OCI-LY7 (cell line): ENCODE results near the gene MAS1. TPM values are rescaled to one million over a fixed set of nuclear protein-coding genes. Genes with fewer than 3 reads are reported as not detected.

Experiments
- BruUV-seq: library from RNA; stranded (reverse); fragments of 400-500 nt; replicated peaks from 2 replicates; lab custom pipeline; 2021; lab: Mats Ljungman, UMichigan
- CTCF ChIA-PET: fragments of 300-600 bp; sonication (Branson Sonifier 250); formaldehyde crosslinking; loops from one replicate; lab custom pipeline; 2022; ENCODE audit warnings: antibody characterized with exemption; ENCODE audit not compliant: unreplicated experiment; lab: Charles Lee
- POLR2A ChIA-PET: fragments of 300-600 bp; sonication (Branson Sonifier 250); formaldehyde crosslinking; loops from one replicate; lab custom pipeline; 2022; ENCODE audit warnings: antibody characterized with exemption; lab: Charles Lee
- DNase-seq: peaks from one replicate; pipeline ENCODE4 v3.0.0-alpha.2; 2015; ENCODE audit warnings: low spot score
- H2AFZ ChIP-seq: fragments of 200-600 bp; sonication (generic), shearing (Covaris generic); 2 replicates; pipeline ENCODE4 v1.6.1; 2014; ENCODE audit warnings: mild to moderate bottlenecking, antibody characterized with exemption, low read length, moderate library complexity
- H3K27ac ChIP-seq: fragments of 200-600 bp; sonication (generic); 2 replicates; pipeline ENCODE4 v1.5.1; 2014; ENCODE audit warnings: mixed run types, low read depth, mild to moderate bottlenecking, moderate library complexity, low read length, inconsistent platforms; ENCODE audit not compliant: poor library complexity, severe bottlenecking
- H3K36me3 ChIP-seq: fragments of 200-600 bp; sonication (generic); 2 replicates; pipeline ENCODE4 v1.6.1; 2014; ENCODE audit warnings: mild to moderate bottlenecking, antibody characterized with exemption, low read length, moderate library complexity, mixed read lengths; ENCODE audit not compliant: insufficient read depth
- H3K4me1 ChIP-seq: fragments of 200-600 bp; sonication (generic); 2 replicates; pipeline ENCODE4 v1.5.1; 2014; ENCODE audit warnings: mild to moderate bottlenecking, low read length; ENCODE audit not compliant: insufficient read depth, poor library complexity, severe bottlenecking
- H3K4me2 ChIP-seq: fragments of 200-600 bp; sonication (generic); 2 replicates; pipeline ENCODE4 v1.6.1; 2014; ENCODE audit warnings: mild to moderate bottlenecking, low read length
- H3K4me3 ChIP-seq: fragments of 200-600 bp; sonication (generic); 2 replicates; pipeline ENCODE4 v1.5.1; 2014; ENCODE audit warnings: mild to moderate bottlenecking, low read depth, low read length; ENCODE audit not compliant: poor library complexity, severe bottlenecking
- H3K79me2 ChIP-seq: fragments of 200-600 bp; sonication (generic); 2 replicates; pipeline ENCODE4 v1.6.1; 2016; ENCODE audit warnings: low read depth, mild to moderate bottlenecking, low read length, moderate library complexity, mixed read lengths; ENCODE audit not compliant: insufficient read depth
- H3K9me2 ChIP-seq: fragments of 200-600 bp; sonication (generic); 2 replicates; pipeline ENCODE4 v1.6.1; 2016; ENCODE audit warnings: mild to moderate bottlenecking, low read length, mixed read lengths; ENCODE audit not compliant: insufficient read depth
- H3K9me3 ChIP-seq: fragments of 200-600 bp; sonication (generic); 2 replicates; pipeline ENCODE4 v1.6.1; 2014; ENCODE audit warnings: mild to moderate bottlenecking, mixed run types, low read length, mixed read lengths
- H4K20me1 ChIP-seq: fragments of 200-600 bp; sonication (generic); 2 replicates; pipeline ENCODE4 v1.6.1; 2014; ENCODE audit warnings: mild to moderate bottlenecking, antibody characterized with exemption, low read length, moderate library complexity, mixed read lengths; ENCODE audit not compliant: insufficient read depth
- EZH2phosphoT487 ChIP-seq: fragments of 200-600 bp; sonication (generic); IDR thresholded peaks from 2 replicates; pipeline ENCODE4 v1.6.1; 2018; ENCODE audit warnings: low read depth, borderline replicate concordance, mild to moderate bottlenecking, mixed run types, antibody characterized with exemption, low read length, moderate library complexity, mixed read lengths
- intact Hi-C: fragments of 100-400 bp; cut with micrococcal nuclease; formaldehyde crosslinking; loops from one replicate; pipeline ENCODE4 v1.10.0; 2022; ENCODE audit not compliant: unreplicated experiment
- total RNA-seq, 2 experiments: library from RNA; depleted of rRNA in 1 of 2; stranded (reverse); fragments of >200 nt in 1 of 2; shearing (Covaris generic) in 1 of 2; gene quantifications; 2 replicates each; pipeline ENCODE4 v1.2.3, GENCODE V29; 2014 to 2022
- TF ChIP-seq, protein P1 (sequence below): fragments of 200-600 bp; sonication (generic); conservative IDR thresholded peaks from 2 replicates; pipeline ENCODE4 v1.5.1; 2014; ENCODE audit warnings: mild to moderate bottlenecking, antibody characterized with exemption, low read length, moderate library complexity, mixed read lengths

Gene MAS1
- total RNA-seq, 2 experiments from 2014 or later: under 0.01 TPM; not detected in 1

DNA sequence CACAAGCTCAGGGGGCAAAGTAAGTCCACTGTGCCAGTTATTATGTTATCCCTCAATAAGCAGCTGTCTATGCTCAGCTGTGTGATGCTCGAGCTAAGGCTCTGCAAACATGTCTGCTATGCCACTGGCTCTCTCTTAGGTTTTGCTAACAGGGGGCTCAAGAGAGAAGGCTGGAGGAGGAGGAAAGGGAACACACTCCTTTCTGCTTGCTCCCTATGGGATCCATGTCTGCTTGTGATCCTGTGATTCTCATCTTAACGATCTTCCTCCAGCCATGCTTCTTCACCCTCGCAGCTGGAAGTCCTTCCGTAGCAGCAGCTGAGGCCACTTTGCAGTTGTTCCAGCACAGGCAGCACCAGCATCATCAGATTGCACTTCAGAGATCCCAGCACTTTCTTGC, 41.1 kb downstream of the MAS1 start:
- no peaks in the 10 kb centered on the region for H3K4me1 ChIP-seq
- no peak overlapping the region for H3K4me2 ChIP-seq
- H3K36me3 ChIP-seq: no peaks in the 10 kb centered on the region
- DNase-seq: no peak
- H3K27ac ChIP-seq: no peak overlapping the region
- no peaks in the 10 kb centered on the region for H4K20me1 ChIP-seq
- TF ChIP-seq, protein P1, sequence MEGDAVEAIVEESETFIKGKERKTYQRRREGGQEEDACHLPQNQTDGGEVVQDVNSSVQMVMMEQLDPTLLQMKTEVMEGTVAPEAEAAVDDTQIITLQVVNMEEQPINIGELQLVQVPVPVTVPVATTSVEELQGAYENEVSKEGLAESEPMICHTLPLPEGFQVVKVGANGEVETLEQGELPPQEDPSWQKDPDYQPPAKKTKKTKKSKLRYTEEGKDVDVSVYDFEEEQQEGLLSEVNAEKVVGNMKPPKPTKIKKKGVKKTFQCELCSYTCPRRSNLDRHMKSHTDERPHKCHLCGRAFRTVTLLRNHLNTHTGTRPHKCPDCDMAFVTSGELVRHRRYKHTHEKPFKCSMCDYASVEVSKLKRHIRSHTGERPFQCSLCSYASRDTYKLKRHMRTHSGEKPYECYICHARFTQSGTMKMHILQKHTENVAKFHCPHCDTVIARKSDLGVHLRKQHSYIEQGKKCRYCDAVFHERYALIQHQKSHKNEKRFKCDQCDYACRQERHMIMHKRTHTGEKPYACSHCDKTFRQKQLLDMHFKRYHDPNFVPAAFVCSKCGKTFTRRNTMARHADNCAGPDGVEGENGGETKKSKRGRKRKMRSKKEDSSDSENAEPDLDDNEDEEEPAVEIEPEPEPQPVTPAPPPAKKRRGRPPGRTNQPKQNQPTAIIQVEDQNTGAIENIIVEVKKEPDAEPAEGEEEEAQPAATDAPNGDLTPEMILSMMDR: no peak
- no peak for TF ChIP-seq EZH2phosphoT487
- no TSS peak for BruUV-seq
- H2AFZ ChIP-seq: no peak overlapping the region
- H3K9me2 ChIP-seq: no peaks in the 10 kb centered on the region
- no peak overlapping the region for H3K4me3 ChIP-seq
- ChIA-PET POLR2A (no interaction called here), CTCF (interaction anchor here (1.0 kb wide), 1 partner anchor 438 kb away, joined by 3 read pairs; no protein-coding TSS in a partner anchor)
- peaks cover 7% of the 10 kb centered on the region; the same call in 1 of the 2 replicates for H3K9me3 ChIP-seq
- no peaks in the 10 kb centered on the region for H3K79me2 ChIP-seq
- intact Hi-C loops: no loop called here

DNA sequence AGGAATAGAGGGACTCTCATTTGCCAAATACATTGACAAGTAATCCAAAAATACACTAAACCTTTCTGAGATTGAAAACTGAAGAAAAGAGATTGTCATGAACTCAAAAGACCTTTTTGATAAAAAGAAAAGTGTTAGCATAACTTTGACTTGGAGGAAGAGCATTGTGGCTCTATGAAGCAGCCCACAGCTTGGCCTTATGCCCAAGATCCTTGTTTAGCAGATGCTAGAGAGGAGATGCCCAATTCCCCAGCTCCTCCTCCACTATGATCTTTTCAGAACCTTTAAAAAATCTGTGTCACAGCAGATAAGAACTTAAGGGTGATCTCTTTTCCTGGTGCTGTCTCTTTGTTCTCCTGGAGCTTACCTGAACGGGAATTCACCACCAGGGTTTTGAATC, 42.3 kb downstream of the MAS1 start:
- Histone ChIP-seq H3K4me3 (no peak overlapping the region), H3K79me2 (no peaks in the 10 kb centered on the region), H4K20me1 (no peaks in the 10 kb centered on the region), H3K9me2 (no peaks in the 10 kb centered on the region), H3K9me3 (peaks cover 7% of the 10 kb centered on the region; the same call in 1 of the 2 replicates), H2AFZ (no peak overlapping the region), H3K4me1 (no peaks in the 10 kb centered on the region), H3K27ac (no peak overlapping the region), H3K4me2 (no peak overlapping the region), H3K36me3 (no peaks in the 10 kb centered on the region)
- CTCF ChIA-PET: no interaction called here
- DNase-seq: no peak
- no peak for TF ChIP-seq EZH2phosphoT487
- TF ChIP-seq, protein P1: no peak
- intact Hi-C loops: no loop called here
- POLR2A ChIA-PET: interaction anchor here (0.5 to 1.0 kb wide), 2 partner anchors 18 to 249 kb away, joined by 3 to 5 read pairs; no protein-coding TSS in a partner anchor
- BruUV-seq: no TSS peak

DNA sequence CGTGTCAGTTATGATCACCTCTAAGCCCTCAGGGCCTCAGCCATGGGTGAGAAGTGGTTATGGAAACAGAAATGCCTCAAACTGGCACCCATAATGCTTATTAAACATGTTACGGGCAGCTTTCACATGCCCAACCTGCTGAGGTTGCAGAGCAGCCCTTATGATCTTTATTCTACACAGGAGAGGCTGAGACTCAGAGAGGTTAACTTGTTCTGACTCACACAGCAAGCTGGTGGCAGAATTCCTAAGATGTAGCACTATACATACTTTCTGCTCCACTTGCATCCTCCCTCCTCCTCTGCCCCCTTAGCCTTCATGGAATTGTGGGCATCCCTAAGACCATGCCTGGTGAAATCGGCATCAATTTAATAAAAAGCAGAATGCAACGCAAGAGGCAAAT, 43.4 kb downstream of the MAS1 start:
- TF ChIP-seq EZH2phosphoT487: no peak
- TF ChIP-seq, protein P1: no peak
- H3K4me3 ChIP-seq: no peak overlapping the region
- H2AFZ ChIP-seq: no peak overlapping the region
- peaks cover 7% of the 10 kb centered on the region; the same call in 1 of the 2 replicates for H3K9me3 ChIP-seq
- no peak for DNase-seq
- ChIA-PET POLR2A (no interaction called here), CTCF (no interaction called here)
- intact Hi-C loops: no loop called here
- no TSS peak for BruUV-seq
- no peak overlapping the region for H3K4me2 ChIP-seq
- H3K9me2 ChIP-seq: no peaks in the 10 kb centered on the region
- no peaks in the 10 kb centered on the region for H3K79me2 ChIP-seq
- no peak overlapping the region for H3K27ac ChIP-seq
- no peaks in the 10 kb centered on the region for H3K36me3 ChIP-seq
- no peaks in the 10 kb centered on the region for H4K20me1 ChIP-seq
- no peaks in the 10 kb centered on the region for H3K4me1 ChIP-seq
